ENCODE measurements around the gene ACSL6. TPM values are rescaled to one million over a fixed set of nuclear protein-coding genes. Genes with fewer than 3 reads are reported as not detected.

Gene ACSL6
- total RNA-seq, 1 donor from 2014 or later, result 0.59 TPM

GRCh38 chr5:132054697-132055440 is 43.4 kb upstream of the ACSL6 start:
- H3K27ac ChIP-seq, result no peak overlapping the region
- DNase-seq, result no peak
- no peak for TF ChIP-seq CTCF (IDR thresholded peaks at IDR 0.05)
- H3K9me3 ChIP-seq, result no peaks in the 10 kb centered on the region
- H3K4me3 ChIP-seq, result no peak overlapping the region
- ATAC-seq, result no peak
- no peaks in the 10 kb centered on the region for H3K4me1 ChIP-seq
- H3K36me3 ChIP-seq, result no peaks in the 10 kb centered on the region
- H3K27me3 ChIP-seq (ENCODE audit: low read depth), result peaks cover 5% of the 10 kb centered on the region
- intact Hi-C loops (cut with DNase I), result no loop called here

- DNase-seq, result no peak
- ATAC-seq, result no peak
- peaks cover 5% of the 10 kb centered on the region for H3K27me3 ChIP-seq (ENCODE audit: low read depth)
- H3K9me3 ChIP-seq, result no peaks in the 10 kb centered on the region
- no peaks in the 10 kb centered on the region for H3K36me3 ChIP-seq
- no peak overlapping the region for H3K27ac ChIP-seq
- H3K4me3 ChIP-seq, result no peak overlapping the region
- H3K4me1 ChIP-seq, result no peaks in the 10 kb centered on the region
- TF ChIP-seq CTCF (IDR thresholded peaks at IDR 0.05), result no peak
- intact Hi-C loops (cut with DNase I), result no loop called here
Observed at GRCh38 chr5:132054031-132054696, 42.7 kb upstream of the ACSL6 start.

- no peaks in the 10 kb centered on the region for H3K36me3 ChIP-seq
- H3K4me1 ChIP-seq, result no peaks in the 10 kb centered on the region
- peaks cover 5% of the 10 kb centered on the region for H3K27me3 ChIP-seq (ENCODE audit: low read depth)
- no peak overlapping the region for H3K4me3 ChIP-seq
- ATAC-seq, result no peak
- no peak for TF ChIP-seq CTCF (IDR thresholded peaks at IDR 0.05)
- no peak overlapping the region for H3K27ac ChIP-seq
- intact Hi-C loops (cut with DNase I), result no loop called here
- no peak for DNase-seq
- no peaks in the 10 kb centered on the region for H3K9me3 ChIP-seq
Observed at GRCh38 chr5:132053483-132053882, 42.0 kb upstream of the ACSL6 start.

- Histone ChIP-seq H3K4me1 (no peaks in the 10 kb centered on the region), H3K9me3 (no peaks in the 10 kb centered on the region), H3K4me3 (no peak overlapping the region), H3K27ac (no peak overlapping the region), H3K36me3 (no peaks in the 10 kb centered on the region), H3K27me3 (ENCODE audit: low read depth) (peaks cover 5% of the 10 kb centered on the region)
- no peak for DNase-seq
- no peak for ATAC-seq
- TF ChIP-seq CTCF (IDR thresholded peaks at IDR 0.05), result no peak
- intact Hi-C loops (cut with DNase I), result no loop called here
Observed at GRCh38 chr5:132052520-132052919, 41.1 kb upstream of the ACSL6 start.

DNA sequence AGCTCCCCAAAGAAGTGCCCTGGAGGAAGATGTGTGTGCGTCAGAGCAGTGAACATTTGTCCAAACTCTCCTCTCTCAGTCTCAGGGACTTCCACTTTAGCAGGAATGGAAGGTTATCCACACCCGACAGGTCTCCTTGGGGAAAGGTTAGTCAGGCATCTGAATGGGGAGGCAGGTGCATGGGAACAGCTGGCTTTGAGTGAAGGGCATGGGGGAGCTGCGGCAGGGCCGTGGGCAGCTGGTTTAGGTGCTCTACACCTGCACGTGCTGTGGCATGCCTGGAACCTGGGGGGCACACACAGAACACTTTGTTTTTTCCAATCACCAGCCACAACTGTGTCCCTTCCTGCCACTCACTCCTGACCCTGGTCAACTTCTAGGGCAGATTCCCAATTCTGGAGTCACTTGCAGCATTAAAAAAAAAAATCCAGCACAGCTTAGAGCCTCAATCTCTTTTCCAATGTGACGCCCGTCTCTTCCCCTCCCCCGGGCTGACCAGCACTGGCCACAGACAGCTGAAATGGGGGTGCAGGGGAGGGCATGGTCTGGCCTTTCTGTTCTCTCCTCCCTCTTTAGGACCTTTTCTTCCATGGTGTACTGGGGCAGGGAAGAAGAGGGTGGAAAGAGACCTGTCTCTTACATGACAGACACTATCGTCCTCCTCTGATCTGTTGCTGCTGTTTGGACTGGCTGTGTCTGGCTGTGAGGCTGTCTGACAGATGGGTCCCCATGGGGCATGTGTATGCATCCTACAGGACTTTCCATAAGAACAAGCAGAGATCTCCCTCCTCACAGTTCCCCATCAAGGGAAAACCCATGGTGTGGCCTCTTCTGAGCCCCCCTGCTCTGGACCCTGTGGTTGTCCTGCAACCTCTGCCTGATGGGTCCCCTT is 39.4 kb upstream of the ACSL6 start:
- Histone ChIP-seq H3K9me3 (no peaks in the 10 kb centered on the region), H3K4me1 (no peaks in the 10 kb centered on the region), H3K4me3 (no peak overlapping the region), H3K27me3 (ENCODE audit: low read depth) (peaks cover 5% of the 10 kb centered on the region), H3K27ac (no peak overlapping the region), H3K36me3 (no peaks in the 10 kb centered on the region)
- no peak for TF ChIP-seq CTCF (IDR thresholded peaks at IDR 0.05)
- intact Hi-C loops (cut with DNase I), result no loop called here
- ATAC-seq, result no peak
- no peak for DNase-seq

All from lower lobe of right lung (tissue), 2 donors.